Panc1 (cell line): ENCODE results near the gene RAP1GAP2. TPM values are rescaled to one million over a fixed set of nuclear protein-coding genes. Genes with fewer than 3 reads are reported as not detected.

Experiments used
- ATAC-seq: fragments of 200-7000 bp; cut with Tn5 transposase; 2 replicates; pipeline ENCODE4 v1.9.1; 2020; ENCODE audit warnings: mild to moderate bottlenecking, moderate library complexity
- BruUV-seq: library from RNA; stranded (reverse); fragments of 400-500 nt; replicated peaks from 2 replicates; lab custom pipeline; 2021; lab: Mats Ljungman, UMichigan
- CTCF ChIA-PET: fragments of 300-600 bp; sonication (Branson Sonifier 250); formaldehyde crosslinking; loops from one replicate; lab custom pipeline; 2022; ENCODE audit warnings: antibody characterized with exemption; lab: Charles Lee
- POLR2A ChIA-PET: fragments of 300-600 bp; sonication (Branson Sonifier 250); formaldehyde crosslinking; loops from one replicate; lab custom pipeline; 2022; ENCODE audit warnings: antibody characterized with exemption; lab: Charles Lee
- DNase-seq: peaks from one replicate; pipeline ENCODE4 v3.0.0-alpha.2; 2010; ENCODE audit warnings: low read depth, low spot score
- H3K27ac ChIP-seq: 2 replicates; pipeline ENCODE4 v1.5.1; 2011; ENCODE audit warnings: mild to moderate bottlenecking, low read length, inconsistent platforms
- H3K27me3 ChIP-seq: fragments of 200-500 bp; sonication (Bioruptor generic); 2 replicates; pipeline ENCODE4 v1.6.0; 2014; ENCODE audit warnings: low read length, inconsistent platforms; ENCODE audit not compliant: control insufficient read depth, insufficient read depth
- H3K36me3 ChIP-seq: fragments of 200-500 bp; sonication (Bioruptor generic); 2 replicates; pipeline ENCODE4 v1.5.1; 2014; ENCODE audit warnings: inconsistent platforms, mild to moderate bottlenecking, low read length, moderate library complexity; ENCODE audit not compliant: control insufficient read depth, insufficient read depth
- H3K4me1 ChIP-seq: 2 replicates; pipeline ENCODE4 v1.5.1; 2011; ENCODE audit warnings: inconsistent platforms, mild to moderate bottlenecking, low read length, moderate library complexity; ENCODE audit not compliant: control insufficient read depth, insufficient read depth
- H3K4me3 ChIP-seq, 2 experiments: 2 replicates each; pipeline ENCODE4 v1.5.1; 2011 to 2012; ENCODE audit warnings: low read depth in 2 of 2, low read length in 2 of 2, mild to moderate bottlenecking in 2 of 2, inconsistent platforms in 1 of 2, moderate library complexity in 1 of 2
- H3K9me3 ChIP-seq: fragments of 200-500 bp; sonication (Bioruptor generic); 2 replicates; pipeline ENCODE4 v1.5.1; 2014; ENCODE audit warnings: low read depth, mild to moderate bottlenecking, inconsistent platforms, low read length, moderate library complexity; ENCODE audit not compliant: control insufficient read depth, insufficient read depth
- POLR2AphosphoS5 ChIP-seq: IDR thresholded peaks from 2 replicates; pipeline ENCODE4 v1.6.1; 2012; ENCODE audit warnings: mild to moderate bottlenecking, low read depth, low read length, moderate library complexity
- SIN3A ChIP-seq: IDR thresholded peaks from 2 replicates; pipeline ENCODE4 v1.6.1; 2012; ENCODE audit warnings: low read depth, mild to moderate bottlenecking, low read length, moderate library complexity, borderline replicate concordance; ENCODE audit not compliant: insufficient read depth
- TCF7L2 ChIP-seq: IDR thresholded peaks from 2 replicates; pipeline ENCODE4 v1.6.1; 2011; ENCODE audit warnings: mild to moderate bottlenecking, low read depth, low read length, inconsistent platforms
- in situ Hi-C: cut with HindIII; loops from 2 replicates; pipeline ENCODE4 v1.10.0; 2016; ENCODE audit warnings: low sequenced_read_pairs, low pct_unique_long_range_greater_than_20kb
- intact Hi-C: fragments of 100-400 bp; cut with micrococcal nuclease; formaldehyde crosslinking; loops from one replicate; pipeline ENCODE4 v1.10.0; 2022; ENCODE audit not compliant: unreplicated experiment
- total RNA-seq: library from RNA; stranded (reverse); gene quantifications from one replicate; pipeline ENCODE4 v1.2.1, GENCODE V29; 2021; ENCODE audit not compliant: unreplicated experiment
- TF ChIP-seq, protein P1 (sequence below), 2 experiments: IDR thresholded peaks; 2 replicates each; pipeline ENCODE4 v1.6.1; 2011 to 2012; ENCODE audit warnings: low read depth in 2 of 2, control low read depth in 1 of 2, low read length in 1 of 2, mild to moderate bottlenecking in 1 of 2, moderate library complexity in 1 of 2; ENCODE audit not compliant: insufficient read depth in 1 of 2
- TF ChIP-seq, protein P2 (sequence below): fragments of 450-650 bp; IDR thresholded peaks from 2 replicates; pipeline ENCODE4 v1.5.1; 2017; ENCODE audit warnings: mild to moderate bottlenecking

The RAP1GAP2 gene
- total RNA-seq, 1 experiment from 2014 or later, result 10.0 TPM

GRCh38 chr17:2795441-2796163 lies 636 bp upstream of the RAP1GAP2 start:
- H3K4me1 ChIP-seq, result no peaks in the 10 kb centered on the region
- no peaks in the 10 kb centered on the region for H3K27me3 ChIP-seq
- no peaks in the 10 kb centered on the region for H3K36me3 ChIP-seq
- CTCF ChIA-PET, result no interaction called here
- no peak overlapping the region for H3K4me3 ChIP-seq
- in situ Hi-C loops (no loop called here), intact Hi-C loops (no loop called here)
- H3K9me3 ChIP-seq, result no peaks in the 10 kb centered on the region
- POLR2A ChIA-PET, result no interaction called here
- DNase-seq (no peak), ATAC-seq (no peak)
- TF ChIP-seq, protein P1, sequence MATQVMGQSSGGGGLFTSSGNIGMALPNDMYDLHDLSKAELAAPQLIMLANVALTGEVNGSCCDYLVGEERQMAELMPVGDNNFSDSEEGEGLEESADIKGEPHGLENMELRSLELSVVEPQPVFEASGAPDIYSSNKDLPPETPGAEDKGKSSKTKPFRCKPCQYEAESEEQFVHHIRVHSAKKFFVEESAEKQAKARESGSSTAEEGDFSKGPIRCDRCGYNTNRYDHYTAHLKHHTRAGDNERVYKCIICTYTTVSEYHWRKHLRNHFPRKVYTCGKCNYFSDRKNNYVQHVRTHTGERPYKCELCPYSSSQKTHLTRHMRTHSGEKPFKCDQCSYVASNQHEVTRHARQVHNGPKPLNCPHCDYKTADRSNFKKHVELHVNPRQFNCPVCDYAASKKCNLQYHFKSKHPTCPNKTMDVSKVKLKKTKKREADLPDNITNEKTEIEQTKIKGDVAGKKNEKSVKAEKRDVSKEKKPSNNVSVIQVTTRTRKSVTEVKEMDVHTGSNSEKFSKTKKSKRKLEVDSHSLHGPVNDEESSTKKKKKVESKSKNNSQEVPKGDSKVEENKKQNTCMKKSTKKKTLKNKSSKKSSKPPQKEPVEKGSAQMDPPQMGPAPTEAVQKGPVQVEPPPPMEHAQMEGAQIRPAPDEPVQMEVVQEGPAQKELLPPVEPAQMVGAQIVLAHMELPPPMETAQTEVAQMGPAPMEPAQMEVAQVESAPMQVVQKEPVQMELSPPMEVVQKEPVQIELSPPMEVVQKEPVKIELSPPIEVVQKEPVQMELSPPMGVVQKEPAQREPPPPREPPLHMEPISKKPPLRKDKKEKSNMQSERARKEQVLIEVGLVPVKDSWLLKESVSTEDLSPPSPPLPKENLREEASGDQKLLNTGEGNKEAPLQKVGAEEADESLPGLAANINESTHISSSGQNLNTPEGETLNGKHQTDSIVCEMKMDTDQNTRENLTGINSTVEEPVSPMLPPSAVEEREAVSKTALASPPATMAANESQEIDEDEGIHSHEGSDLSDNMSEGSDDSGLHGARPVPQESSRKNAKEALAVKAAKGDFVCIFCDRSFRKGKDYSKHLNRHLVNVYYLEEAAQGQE (IDR thresholded peaks at IDR 0.05; ENCODE audit: insufficient read depth in 1 of 2, low read depth in 2 of 2, low read length in 1 of 2), result no peak
- TF ChIP-seq POLR2AphosphoS5, result no peak
- TF ChIP-seq, protein P2, sequence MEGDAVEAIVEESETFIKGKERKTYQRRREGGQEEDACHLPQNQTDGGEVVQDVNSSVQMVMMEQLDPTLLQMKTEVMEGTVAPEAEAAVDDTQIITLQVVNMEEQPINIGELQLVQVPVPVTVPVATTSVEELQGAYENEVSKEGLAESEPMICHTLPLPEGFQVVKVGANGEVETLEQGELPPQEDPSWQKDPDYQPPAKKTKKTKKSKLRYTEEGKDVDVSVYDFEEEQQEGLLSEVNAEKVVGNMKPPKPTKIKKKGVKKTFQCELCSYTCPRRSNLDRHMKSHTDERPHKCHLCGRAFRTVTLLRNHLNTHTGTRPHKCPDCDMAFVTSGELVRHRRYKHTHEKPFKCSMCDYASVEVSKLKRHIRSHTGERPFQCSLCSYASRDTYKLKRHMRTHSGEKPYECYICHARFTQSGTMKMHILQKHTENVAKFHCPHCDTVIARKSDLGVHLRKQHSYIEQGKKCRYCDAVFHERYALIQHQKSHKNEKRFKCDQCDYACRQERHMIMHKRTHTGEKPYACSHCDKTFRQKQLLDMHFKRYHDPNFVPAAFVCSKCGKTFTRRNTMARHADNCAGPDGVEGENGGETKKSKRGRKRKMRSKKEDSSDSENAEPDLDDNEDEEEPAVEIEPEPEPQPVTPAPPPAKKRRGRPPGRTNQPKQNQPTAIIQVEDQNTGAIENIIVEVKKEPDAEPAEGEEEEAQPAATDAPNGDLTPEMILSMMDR, result no peak
- no peak for TF ChIP-seq TCF7L2
- TF ChIP-seq SIN3A, result no peak
- no peak overlapping the region for H3K27ac ChIP-seq
- BruUV-seq, result no TSS peak

DNA sequence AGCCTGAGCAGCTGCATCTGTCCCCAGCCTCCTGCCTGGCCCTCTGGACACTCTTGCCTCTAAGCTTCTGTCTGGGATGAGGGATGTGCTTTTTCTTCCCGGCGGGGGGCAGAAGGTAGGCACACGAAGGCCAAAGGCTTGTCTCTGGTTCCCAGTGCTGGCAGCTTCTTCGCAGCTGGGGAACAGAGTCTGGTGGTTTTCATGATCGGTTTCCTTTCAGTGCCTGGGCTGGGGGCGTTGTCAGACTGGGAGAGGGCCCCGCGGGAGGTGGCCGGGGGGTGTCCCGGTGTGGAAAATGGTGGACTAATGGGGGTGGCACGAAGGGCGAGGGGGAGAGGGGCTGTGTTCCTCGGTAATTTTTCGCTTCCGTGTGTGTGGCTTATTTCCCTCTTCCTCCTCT lies 988 bp downstream of the RAP1GAP2 start:
- intact Hi-C loops (no loop called here), in situ Hi-C loops (no loop called here)
- no peaks in the 10 kb centered on the region for H3K27me3 ChIP-seq
- no peak overlapping the region for H3K4me3 ChIP-seq
- no peak overlapping the region for H3K27ac ChIP-seq
- ATAC-seq (no peak), DNase-seq (no peak)
- H3K9me3 ChIP-seq, result no peaks in the 10 kb centered on the region
- BruUV-seq, result no TSS peak
- H3K36me3 ChIP-seq, result no peaks in the 10 kb centered on the region
- ChIA-PET CTCF (no interaction called here), POLR2A (no interaction called here)
- TF ChIP-seq POLR2AphosphoS5, result no peak
- TF ChIP-seq, protein P2, result no peak
- TF ChIP-seq SIN3A, result no peak
- no peak for TF ChIP-seq TCF7L2
- TF ChIP-seq, protein P1 (IDR thresholded peaks at IDR 0.05; ENCODE audit: insufficient read depth in 1 of 2, low read depth in 2 of 2, low read length in 1 of 2), result no peak
- no peaks in the 10 kb centered on the region for H3K4me1 ChIP-seq
